HG02938 (cell line): ENCODE measurements around the gene HEATR5B.
"Not testable (repeated sequence)": the region's sequence is repeated elsewhere in the genome, so short reads cannot be mapped to it uniquely, and the experiment has no call there.

Experiments used
- ATAC-seq: cut with Tn5 transposase; IDR thresholded peaks from one replicate; pipeline ENCODE4 v1.9.1; 2021; ENCODE audit warnings: mild to moderate bottlenecking, moderate library complexity; ENCODE audit not compliant: unreplicated experiment

The HEATR5B gene

DNA sequence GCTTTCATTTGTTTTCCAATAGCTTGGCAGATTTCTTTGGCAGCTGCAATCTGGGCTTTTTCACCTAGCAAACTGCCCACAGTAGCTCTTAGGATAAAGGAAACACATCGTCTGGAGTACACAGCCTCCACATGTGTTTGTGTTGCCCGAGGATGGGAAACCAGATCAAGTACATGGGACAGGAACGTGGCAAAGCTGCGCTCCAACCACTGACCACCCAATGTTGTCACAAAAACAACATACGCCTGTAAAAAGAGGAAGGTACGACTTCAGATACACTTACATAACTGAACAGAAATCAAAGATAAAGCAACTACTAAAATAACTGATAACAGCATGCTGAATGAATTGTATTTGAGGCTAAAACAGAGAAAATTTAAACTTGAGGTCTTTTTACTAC is 15.5 kb downstream of the HEATR5B start:
- no peak for ATAC-seq

GRCh38 chr2:37061776-37062175 is 22.4 kb downstream of the HEATR5B start:
- no peak for ATAC-seq

DNA sequence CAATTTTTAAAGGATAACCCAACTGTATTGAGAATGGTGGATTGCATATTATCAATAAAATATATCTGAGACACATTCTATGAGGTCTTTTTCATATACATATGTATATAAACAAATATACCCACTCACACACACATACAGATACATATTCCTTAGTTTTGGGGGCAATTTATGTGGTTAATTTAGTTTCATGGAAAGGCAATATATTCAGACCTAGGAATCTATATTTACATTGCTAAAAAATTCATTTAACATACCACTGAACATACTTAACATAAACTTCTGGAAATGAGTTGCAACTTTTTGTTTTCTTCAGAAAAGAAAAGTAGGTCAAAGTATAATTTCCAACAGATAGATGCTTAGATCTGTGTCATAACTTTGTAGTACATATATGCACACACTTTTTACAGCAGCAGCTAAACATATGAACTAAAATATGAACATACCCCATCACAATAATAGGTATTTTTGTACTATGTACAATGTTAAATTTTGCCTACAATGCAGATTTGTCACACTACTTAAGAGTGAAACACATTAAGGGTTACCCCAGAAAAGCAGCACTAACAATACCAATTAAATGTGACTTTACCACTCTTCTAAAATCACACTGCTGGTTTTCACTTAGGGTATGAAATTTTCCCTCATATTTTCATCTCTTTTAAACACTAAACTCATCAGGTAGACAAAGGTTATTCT is 23.0 kb downstream of the HEATR5B start:
- no peak for ATAC-seq

- no peak for ATAC-seq
Observed at GRCh38 chr2:37060446-37060845, 23.7 kb downstream of the HEATR5B start.

- ATAC-seq: no peak
Observed at GRCh38 chr2:37059841-37060240, 24.3 kb downstream of the HEATR5B start.

DNA sequence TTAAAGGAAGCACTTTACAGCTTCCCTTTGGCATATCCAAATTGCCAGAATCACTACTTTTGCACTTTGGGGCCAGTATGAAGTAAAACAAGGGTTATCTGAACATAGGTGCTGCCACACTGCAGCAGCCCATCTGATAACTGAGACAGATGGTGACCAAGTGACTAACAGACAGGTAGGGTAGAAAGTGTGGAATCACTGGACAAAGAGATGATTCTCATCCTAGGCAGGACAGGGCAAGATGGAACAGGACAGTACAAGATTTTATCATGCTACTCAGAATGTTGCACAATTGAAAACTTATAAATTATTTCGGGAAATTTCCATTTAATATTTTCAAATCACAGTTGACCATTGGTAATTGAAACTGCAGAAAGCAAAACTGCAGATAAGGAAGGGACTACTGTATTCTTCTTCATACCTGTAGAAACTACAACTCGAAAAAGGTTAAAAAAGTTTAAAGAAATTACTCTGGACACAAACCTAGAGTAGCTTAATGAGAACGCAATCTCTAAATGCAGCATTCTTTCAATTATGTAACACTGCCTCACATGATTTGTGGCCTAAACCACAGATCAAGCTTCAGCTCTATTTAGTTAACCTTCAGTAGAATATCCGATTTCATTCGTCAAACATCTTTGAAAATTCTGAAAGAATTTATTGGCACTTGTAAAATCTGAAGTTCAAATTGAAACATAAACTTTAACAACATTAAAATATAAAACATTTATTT is 31.4 kb downstream of the HEATR5B start:
- ATAC-seq: no peak

GRCh38 chr2:37039580-37039979 is 44.6 kb downstream of the HEATR5B start:
- no peak for ATAC-seq

GRCh38 chr2:37037771-37038170 is 46.4 kb downstream of the HEATR5B start:
- no peak for ATAC-seq

DNA sequence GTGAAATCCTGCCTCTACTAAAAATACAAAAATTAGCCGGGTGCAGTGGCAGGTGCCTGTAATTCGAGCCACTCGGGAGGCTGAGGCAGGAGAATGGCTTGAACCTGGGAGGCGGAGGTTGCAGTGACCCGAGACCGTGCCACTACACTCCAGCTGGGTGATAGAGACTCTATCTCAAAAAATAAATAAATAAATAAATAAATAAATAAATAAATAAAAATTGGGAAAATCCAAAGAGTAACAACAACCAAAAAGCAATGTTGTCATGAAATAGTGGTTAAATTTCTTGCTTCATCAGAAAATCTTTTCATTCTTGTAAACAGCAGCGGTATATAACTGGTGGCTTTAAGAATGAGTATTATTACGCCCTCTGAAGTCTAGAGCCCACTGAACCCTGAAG is 54.4 kb downstream of the HEATR5B start:
- ATAC-seq: no peak

- no peak for ATAC-seq
Observed at GRCh38 chr2:37026050-37026449, 58.1 kb downstream of the HEATR5B start.

DNA sequence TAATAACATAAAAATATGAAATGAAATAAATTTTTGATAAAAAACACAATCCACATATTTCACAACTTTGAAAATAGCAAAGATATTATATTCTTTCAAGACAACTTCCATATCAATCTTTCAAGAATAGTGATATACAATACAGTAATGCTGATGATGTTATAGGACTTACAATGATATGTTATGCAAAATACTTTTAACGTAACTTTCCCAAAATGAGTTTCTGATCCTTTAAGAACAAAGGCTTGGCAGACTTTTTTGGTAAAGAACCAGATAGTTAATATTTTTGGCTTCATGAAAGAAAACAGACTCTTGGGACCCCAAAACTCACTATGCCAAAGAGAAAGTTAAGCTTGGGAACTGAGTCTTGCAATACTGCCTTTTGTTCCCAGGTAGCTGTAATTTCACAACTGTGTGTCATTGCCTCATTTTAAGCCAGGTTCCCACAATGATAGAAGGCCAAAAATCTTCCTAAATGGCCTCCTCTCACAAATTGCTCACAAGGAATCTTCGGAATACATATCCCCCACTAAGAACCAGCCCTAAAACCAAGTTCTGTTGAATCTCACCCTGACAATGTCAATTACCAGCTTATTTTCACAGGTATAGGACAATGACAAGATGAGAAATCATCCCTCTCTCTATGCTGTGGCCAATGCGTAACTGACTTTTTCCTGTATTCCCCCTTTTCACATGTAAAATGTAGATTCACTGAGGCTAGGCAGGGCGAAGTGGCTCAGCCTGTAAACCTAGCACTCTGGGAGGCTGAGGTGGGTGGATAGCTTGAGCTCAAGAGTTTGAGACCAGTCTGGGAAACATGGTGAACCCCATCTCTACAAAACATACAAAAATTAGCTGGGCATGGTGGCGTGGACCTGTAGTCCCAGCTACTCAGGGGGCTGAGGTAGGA is 63.0 kb downstream of the HEATR5B start:
- no peak for ATAC-seq

- no peak for ATAC-seq
Observed at GRCh38 chr2:37020212-37020886, 63.8 kb downstream of the HEATR5B start.

DNA sequence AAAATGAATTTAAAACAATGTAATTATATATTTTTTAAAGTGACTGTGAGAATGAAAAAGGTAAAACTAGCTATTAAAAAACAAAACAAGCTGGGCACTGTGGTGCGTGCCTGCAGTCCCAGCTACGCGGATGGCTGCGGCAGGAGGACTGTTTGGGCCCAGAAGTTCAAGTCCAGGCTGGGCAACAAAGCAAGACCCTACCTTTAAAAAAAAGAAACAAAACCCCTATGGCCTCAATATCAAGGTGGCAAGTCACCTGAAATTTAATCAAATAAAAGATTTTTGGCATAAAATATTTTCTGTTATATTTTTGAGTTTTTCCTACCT is 70.9 kb downstream of the HEATR5B start:
- peak; percentile 24 for ATAC-seq

GRCh38 chr2:37011130-37011529 is 73.0 kb downstream of the HEATR5B start:
- no peak for ATAC-seq

- ATAC-seq: peak; percentile 99
Observed at GRCh38 chr2:37005118-37005868, 78.9 kb downstream of the HEATR5B start.

- no peak for ATAC-seq
Observed at GRCh38 chr2:37000988-37001556, 83.1 kb downstream of the HEATR5B start.

DNA sequence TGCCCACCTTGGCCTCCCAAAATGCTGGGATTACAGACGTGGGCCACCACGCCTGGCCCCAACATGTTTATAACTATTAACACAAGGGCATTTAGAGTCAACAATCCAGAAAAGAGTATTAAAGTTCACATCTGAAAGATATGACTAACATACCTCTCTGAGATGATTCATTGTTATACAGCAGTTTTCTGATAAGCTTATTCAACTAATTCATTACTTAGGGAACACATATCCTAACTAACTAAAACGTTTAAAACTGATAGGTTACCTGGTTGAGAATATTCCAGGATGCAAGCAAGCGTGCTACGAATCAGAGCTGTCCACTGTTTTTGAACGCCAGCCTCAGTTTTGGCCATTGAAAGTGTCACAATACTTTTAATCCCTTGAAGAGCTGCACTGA is 83.9 kb downstream of the HEATR5B start:
- no peak for ATAC-seq

- ATAC-seq: not testable (repeated sequence)
Observed at GRCh38 chr2:36999416-36999815, 84.8 kb downstream of the HEATR5B start.

- no peak for ATAC-seq
Observed at GRCh38 chr2:36993841-36994620, 90.1 kb downstream of the HEATR5B start.
